ENCODE measurements around the gene TERT. TPM values are rescaled to one million over a fixed set of nuclear protein-coding genes. Genes with fewer than 3 reads are reported as not detected.

The TERT gene
- total RNA-seq, 4 donors from 2014 or later = not detected

DNA sequence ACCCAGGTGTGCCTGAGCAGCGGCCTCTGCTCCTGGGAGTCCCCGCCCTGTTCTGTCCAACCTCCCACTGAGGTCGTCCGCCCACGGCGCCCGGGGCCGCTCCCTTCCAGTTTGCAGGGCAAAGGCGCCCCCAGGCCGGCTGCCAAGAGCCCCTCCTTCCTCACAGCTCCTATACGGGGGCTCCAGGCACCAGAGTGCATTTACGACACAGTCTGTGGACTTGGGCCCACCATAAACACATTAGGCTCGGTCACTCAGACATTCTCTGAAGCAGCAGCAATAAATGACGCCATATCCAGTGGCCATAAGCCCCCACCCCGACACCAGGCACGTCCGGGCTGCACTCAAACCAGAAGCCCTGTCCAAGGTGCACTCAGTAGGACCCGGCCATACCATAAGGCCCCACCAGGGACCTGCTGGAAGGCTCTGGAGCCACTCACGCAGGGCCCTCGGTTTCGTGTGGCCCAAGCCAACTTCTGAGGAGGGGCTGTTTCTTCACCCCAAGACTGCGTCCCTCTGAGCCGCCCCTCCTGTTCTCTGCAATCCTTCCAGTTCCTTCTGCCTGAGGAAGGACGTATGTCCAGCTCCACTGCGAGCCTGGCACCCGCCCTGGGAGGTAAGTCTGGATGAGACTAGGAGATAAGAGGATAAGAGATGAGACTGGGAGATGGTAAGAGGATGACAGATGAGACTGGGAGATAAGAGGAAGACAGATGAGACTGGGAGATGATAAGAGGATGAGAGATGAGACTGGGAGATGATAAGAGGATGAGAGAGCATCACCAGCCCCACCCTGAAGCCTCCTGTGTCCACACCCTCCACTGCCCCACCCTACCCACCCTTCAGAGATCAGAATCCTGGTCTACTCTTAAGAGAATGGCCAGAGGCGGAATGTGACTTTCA, 42.9 kb downstream of the TERT start:
- DNase-seq (ENCODE audit: low spot score) (no peak), ATAC-seq (ENCODE audit: low FRiP score) (no peak)
- TF ChIP-seq, protein P1, sequence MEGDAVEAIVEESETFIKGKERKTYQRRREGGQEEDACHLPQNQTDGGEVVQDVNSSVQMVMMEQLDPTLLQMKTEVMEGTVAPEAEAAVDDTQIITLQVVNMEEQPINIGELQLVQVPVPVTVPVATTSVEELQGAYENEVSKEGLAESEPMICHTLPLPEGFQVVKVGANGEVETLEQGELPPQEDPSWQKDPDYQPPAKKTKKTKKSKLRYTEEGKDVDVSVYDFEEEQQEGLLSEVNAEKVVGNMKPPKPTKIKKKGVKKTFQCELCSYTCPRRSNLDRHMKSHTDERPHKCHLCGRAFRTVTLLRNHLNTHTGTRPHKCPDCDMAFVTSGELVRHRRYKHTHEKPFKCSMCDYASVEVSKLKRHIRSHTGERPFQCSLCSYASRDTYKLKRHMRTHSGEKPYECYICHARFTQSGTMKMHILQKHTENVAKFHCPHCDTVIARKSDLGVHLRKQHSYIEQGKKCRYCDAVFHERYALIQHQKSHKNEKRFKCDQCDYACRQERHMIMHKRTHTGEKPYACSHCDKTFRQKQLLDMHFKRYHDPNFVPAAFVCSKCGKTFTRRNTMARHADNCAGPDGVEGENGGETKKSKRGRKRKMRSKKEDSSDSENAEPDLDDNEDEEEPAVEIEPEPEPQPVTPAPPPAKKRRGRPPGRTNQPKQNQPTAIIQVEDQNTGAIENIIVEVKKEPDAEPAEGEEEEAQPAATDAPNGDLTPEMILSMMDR (IDR thresholded peaks at IDR 0.05) = no peak

DNA sequence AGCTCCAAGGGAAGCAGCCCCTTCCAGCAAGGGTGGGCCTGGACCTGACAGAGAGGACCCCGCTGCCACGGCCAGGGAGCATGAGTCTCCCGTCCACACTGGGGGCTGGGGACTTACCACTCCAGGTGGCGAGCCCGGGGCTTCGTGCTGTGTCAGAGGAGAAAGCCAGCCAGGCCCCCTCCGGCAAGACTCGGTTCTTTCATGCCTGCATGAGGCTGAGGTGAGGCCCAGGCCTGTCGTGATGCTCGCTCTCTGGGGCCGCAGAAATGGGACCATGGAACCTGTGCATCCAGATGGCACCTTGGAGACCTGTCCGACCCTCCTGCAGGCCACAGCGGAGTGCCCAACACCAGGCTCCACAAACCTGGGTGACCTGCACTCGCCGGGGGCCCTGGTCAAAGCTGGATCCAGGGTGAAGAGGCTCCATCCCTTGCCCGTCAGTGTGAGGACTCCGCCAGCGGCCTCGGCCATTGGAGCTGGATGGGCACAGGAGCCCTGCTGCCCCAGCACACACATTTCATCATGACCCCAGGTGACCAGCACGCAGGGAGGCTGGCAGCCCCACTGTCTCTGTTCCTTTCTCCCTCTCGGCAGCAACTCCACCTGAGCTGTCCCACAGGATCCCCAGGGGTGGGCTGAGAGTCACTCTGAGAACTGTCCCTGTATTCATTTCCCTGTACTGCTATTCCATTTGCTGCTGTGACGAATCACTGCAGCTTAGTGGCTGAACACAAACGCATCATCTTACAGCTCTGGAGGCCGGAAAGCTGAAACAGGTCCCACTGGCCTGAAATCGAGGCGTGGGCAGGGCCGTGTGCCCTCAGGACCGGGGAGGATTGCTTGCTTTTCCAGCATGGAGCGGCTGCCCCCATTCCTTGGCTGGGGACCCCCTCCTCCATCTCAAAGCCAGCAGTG, 45.2 kb downstream of the TERT start:
- ATAC-seq (ENCODE audit: low FRiP score) = no peak
- DNase-seq (ENCODE audit: low spot score) = no peak
- TF ChIP-seq, protein P1 (IDR thresholded peaks at IDR 0.05) = no peak

DNA sequence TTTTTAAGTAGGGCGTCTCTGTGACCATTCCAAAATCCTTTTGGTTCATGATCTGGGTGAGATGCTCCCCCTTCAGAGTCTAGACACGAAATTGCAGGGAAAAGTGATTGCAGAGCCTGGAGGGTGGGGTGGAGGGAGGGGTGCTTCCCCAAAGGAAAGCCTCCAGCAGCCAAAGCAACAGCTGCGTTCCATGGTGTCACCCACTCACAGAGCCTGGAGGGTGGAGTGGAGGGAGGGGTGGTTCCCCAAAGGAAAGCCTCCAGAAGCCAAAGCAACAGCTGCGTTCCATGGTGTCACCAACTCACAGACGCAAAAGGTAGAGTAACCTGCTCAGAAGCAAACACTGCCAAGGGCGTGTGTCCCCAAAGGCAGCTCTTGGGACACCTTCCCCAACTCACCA, 47.1 kb downstream of the TERT start:
- ATAC-seq (ENCODE audit: low FRiP score) (no peak), DNase-seq (ENCODE audit: low spot score) (no peak)
- TF ChIP-seq, protein P1 (IDR thresholded peaks at IDR 0.05) = no peak

DNA sequence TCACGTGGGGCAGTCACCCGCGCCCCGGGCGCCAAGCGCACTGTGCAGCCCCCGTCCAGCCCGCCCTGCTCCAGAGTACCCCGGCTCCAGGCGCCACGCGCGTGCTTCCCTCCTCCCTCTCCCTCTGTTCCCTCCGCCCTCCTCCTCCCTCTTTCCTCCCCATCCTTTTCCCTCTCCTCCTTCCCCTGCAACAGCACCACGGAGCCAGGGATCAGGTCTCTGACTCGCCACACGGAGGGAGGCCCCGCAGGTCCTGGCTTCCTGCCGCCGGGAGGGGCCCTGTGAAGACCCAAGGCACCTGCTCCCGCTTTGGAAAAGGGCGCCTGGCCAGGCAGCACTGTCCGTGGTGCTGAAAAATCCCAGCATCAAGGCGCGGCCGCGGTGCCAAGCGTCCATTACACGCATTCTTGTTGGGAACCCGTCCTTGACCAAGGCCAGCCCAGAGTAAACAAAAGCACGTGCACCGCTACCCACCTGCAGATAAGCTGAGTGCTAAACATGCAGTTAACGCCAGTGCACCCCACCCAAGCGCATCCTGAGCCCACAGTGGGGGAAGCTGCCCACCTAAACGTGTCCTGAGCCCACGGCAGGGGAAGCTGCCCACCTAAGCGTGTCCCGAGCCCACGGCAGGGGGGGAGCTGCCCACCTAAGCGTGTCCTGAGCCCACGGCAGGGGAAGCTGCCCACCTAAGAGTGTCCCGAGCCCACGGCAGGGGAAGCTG, 48.0 kb downstream of the TERT start:
- TF ChIP-seq, protein P1 (IDR thresholded peaks at IDR 0.05) = no peak
- ATAC-seq (ENCODE audit: low FRiP score) (no peak), DNase-seq (ENCODE audit: low spot score) (no peak)

DNA sequence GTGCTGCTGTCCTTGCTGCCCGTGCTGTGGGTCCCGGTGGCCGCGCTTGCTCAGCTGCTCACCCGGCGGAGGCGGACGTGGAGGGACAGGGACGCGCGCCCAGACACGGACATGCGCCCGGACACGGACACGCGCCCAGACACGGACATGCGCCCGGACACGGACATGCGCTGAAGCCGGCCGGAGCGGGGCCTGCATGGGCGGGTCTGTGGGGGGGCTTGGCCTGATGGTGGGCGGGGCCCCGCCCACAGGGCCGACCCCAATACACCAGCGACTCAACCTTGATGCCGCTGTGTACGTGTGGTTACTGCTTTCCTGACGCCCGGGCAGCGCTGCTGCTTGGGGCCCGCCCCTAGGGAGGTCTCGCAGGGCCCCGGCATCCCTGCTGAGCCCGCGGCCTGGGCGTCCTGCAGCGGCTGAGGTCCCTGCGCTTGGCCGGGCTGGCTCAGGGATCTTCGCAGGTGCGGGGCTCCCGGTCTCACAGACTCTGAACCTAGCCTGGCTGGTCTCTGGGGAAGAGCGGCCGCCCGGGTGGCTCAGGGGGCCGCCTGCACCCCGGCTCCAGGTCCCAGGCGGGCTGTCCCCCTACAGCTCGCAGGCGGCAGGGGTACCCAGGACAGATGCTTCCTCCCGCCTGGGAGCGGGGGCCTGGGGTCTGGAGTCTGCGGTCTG, 48.8 kb downstream of the TERT start:
- DNase-seq (ENCODE audit: low spot score) (no peak), ATAC-seq (ENCODE audit: low FRiP score) (no peak)
- TF ChIP-seq, protein P1 (IDR thresholded peaks at IDR 0.05) = no peak

DNA sequence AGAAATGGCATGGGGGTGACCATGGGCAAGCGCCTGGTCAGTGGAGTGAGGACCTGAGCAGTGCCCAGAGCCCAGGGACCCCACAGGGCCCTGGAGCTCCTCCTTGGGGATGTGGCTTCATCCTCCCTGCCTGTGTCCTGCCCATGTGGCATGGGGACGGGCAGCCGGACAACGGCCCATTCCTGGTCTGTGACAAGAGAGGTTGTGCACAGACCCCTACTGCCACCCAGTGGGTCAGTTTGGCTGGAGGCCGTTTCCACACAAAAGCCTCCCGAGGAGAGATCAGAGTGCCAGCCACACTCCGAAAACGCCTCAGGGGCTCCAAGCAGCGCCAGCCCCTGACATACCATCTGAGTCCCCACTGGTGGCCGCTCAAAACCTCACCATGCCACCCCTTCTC, 49.9 kb downstream of the TERT start:
- no peak for ATAC-seq (ENCODE audit: low FRiP score)
- TF ChIP-seq, protein P1 (IDR thresholded peaks at IDR 0.05) = no peak

More for the DNA sequence above, 49.9 kb downstream of the TERT start:
- no peak for DNase-seq (ENCODE audit: low spot score)
